ENCODE measurements around the gene PIP5KL1.

DNA sequence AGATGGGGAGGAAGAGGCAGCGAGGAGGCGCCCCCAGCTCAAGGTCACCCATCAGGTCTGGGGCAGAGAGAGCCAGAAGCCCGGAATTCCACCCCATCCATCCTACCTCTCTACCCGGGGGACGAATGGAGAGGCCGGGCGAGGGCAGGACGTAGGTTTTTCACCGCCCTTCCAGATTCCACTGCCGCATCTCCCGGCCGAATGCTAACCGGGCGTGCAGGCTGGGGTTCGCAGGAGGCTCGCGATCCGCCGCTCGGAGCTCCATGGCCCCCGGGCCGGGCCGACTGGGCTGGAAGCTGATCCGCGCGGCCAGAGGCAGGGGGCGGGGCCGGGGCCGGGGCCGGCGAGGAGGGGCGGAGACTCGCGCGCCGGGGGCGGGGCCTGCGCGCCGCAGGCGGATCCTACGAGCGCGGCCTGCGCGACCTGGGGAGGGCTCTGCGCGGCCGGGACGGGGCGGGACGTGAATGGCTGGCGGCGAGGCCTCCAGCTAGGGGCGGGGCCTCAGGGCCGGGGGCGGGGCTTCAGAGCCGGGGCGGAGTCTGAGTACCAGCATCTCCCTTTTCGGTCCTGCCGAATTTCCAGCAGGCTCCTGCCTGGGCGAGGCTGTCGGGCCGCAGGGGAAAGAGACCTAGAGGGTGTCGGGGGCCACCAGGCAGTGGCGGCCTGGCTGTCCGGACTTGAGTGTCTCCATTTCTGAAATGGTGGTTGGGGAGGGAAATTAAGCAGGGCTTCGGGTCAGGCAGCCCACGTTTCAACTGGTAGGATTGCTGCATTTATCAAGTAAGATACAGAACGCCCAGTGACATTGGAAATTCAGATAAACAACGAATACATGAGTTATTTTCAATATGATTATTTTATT is 13.6 kb downstream of the PIP5KL1 start, which contains the start of gene ST6GALNAC4:
- TF ChIP-seq JUNB (IDR thresholded peaks at IDR 0.05; ENCODE audit: unreplicated experiment), result no peak
- TF ChIP-seq, protein P1, sequence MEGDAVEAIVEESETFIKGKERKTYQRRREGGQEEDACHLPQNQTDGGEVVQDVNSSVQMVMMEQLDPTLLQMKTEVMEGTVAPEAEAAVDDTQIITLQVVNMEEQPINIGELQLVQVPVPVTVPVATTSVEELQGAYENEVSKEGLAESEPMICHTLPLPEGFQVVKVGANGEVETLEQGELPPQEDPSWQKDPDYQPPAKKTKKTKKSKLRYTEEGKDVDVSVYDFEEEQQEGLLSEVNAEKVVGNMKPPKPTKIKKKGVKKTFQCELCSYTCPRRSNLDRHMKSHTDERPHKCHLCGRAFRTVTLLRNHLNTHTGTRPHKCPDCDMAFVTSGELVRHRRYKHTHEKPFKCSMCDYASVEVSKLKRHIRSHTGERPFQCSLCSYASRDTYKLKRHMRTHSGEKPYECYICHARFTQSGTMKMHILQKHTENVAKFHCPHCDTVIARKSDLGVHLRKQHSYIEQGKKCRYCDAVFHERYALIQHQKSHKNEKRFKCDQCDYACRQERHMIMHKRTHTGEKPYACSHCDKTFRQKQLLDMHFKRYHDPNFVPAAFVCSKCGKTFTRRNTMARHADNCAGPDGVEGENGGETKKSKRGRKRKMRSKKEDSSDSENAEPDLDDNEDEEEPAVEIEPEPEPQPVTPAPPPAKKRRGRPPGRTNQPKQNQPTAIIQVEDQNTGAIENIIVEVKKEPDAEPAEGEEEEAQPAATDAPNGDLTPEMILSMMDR (conservative IDR thresholded peaks at IDR 0.05; ENCODE audit: low read depth in 2 of 2), result no peak
